Right renal pelvis (tissue), 4 donors: ENCODE data around the gene LAMTOR3. TPM values are rescaled to one million over a fixed set of nuclear protein-coding genes. Genes with fewer than 3 reads are reported as not detected.
"Not testable (repeated sequence)": the region's sequence is repeated elsewhere in the genome, so short reads cannot be mapped to it uniquely, and the experiment has no call there.

Experiments
- DNase-seq, 4 donors: peaks; one replicate each; pipeline ENCODE4 v3.0.0-alpha.2; 2013; ENCODE audit warnings: low read depth in 4 of 4, low spot score in 3 of 4, missing footprints in 1 of 4
- polyA plus RNA-seq, 4 donors: library from polyadenylated mRNA; unstranded; fragments of 120-200 nt; gene quantifications; one replicate each; pipeline ENCODE4 v1.2.1, GENCODE V29; 2013; ENCODE audit not compliant: insufficient read length in 4 of 4

LAMTOR3 gene
- polyA plus RNA-seq, 4 donors = 98.1 to 133 (median 123) TPM

- DNase-seq = peak in 1 of 4 donors; percentile 0
Measured at GRCh38 chr4:99833756-99834155, 60.5 kb downstream of the LAMTOR3 start.

DNA sequence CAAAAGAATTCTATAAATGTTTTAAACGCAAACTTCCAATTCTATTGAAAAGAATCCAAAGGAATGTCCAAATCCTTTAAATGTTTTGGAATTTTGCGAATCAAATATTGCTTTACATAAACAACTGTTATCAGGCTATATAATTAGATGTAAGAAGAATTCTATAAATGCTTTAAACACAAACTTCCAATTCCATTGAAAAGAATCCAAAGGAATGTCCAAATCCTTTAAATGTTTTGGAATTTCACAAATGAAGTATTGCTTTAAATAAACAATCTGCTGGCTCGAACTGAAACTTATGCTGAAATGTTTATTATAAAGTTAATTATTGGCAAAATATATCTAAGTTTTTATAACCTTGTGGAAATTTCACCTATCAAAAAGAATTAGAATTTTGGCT lies 61.5 kb downstream of the LAMTOR3 start:
- no peak for DNase-seq

DNA sequence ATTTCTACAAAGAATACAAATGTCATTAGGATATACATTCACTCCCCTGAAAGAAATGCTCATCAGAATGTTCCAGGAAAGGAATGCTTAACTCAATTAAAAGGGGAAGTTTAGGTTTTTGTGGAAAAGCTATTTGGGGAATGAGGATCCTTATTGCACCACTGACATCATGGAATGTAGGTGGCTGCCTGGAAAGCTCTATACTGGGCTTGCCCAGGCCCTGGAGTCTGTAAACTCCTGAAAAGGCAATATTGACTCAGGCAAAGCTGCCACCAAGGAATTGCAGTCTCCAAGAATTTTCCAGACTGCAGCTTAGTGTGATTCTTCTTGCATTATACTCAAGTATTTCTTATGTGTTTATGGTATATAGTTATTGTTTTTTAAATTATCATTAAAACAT lies 61.9 kb downstream of the LAMTOR3 start:
- DNase-seq = no peak

GRCh38 chr4:99830051-99830450 lies 64.2 kb downstream of the LAMTOR3 start:
- DNase-seq = not testable (repeated sequence)

DNA sequence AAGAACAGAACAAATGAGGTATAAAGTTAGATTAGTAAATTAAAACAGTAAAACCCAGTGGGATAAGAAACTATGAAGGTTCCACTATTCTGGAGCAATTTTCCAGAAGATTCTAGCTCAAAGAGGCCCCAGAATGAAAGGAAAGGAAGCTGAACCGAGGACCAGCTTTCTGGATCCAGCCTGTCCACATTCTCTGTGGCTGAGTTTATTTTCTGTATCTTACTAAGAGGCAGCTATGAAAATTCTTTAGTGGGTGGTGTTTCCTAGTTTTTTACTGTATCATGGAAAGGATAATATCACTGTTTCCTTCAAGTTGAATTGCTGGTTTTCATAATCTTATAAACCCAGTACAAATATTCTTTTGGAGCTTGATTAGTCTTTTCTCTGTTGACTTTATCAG lies 65.8 kb downstream of the LAMTOR3 start:
- no peak for DNase-seq

Other genes with a start within 250 kb of the LAMTOR3 start
- gene C4orf54, start 236.6 kb downstream of the LAMTOR3 start, polyA plus RNA-seq = 1 to 10 TPM in 1 of 4 donors, under 1 TPM in 3; 0.53 to 1.4 (median 0.78) TPM
- 1 to 10 TPM in 2 of 4 donors, under 1 TPM in 2; 0.88 to 1.9 (median 1.1) TPM for gene DAPP1, start 77.6 kb downstream of the LAMTOR3 start, polyA plus RNA-seq
- 10 to 100 TPM; 32.1 to 45.0 (median 41.9) TPM for gene DNAJB14, start 52.2 kb upstream of the LAMTOR3 start, polyA plus RNA-seq
- gene H2AZ1, start 55.8 kb upstream of the LAMTOR3 start, polyA plus RNA-seq = 100 to 1,000 TPM; 372 to 423 (median 387) TPM